WTC11 (cell line): ENCODE results near the gene UNC13D. TPM values are rescaled to one million over a fixed set of nuclear protein-coding genes. Genes with fewer than 3 reads are reported as not detected.

Experiments
- ATAC-seq: fragments of 200-7000 bp; cut with Tn5 transposase; 2 replicates; pipeline ENCODE4 v1.10.0; 2021; ENCODE audit warnings: mild to moderate bottlenecking, moderate library complexity
- CTCF ChIA-PET: fragments of 300-600 bp; sonication (Branson Sonifier 250); formaldehyde crosslinking; loops from one replicate; lab custom pipeline; 2021; ENCODE audit warnings: antibody characterized with exemption; lab: Charles Lee
- POLR2A ChIA-PET: fragments of 350-600 bp; sonication (Branson Sonifier 250); formaldehyde crosslinking; loops from one replicate; lab custom pipeline; 2021; ENCODE audit warnings: antibody characterized with exemption; lab: Charles Lee
- DNase-seq: peaks from one replicate; pipeline ENCODE4 v3.0.0; 2021; ENCODE audit warnings: low spot score
- H3K27ac Mint-ChIP-seq: 2 replicates; pipeline ENCODE4 v1.8.0; 2021; ENCODE audit warnings: mixed read lengths
- H3K27me3 Mint-ChIP-seq: 2 replicates; pipeline ENCODE4 v1.8.0; 2021; ENCODE audit warnings: low read depth, mild to moderate bottlenecking, moderate library complexity, mixed read lengths
- H3K36me3 Mint-ChIP-seq: 2 replicates; pipeline ENCODE4 v1.8.0; 2021; ENCODE audit warnings: mixed read lengths
- H3K4me1 Mint-ChIP-seq: 2 replicates; pipeline ENCODE4 v1.8.0; 2022; ENCODE audit warnings: mixed read lengths
- H3K4me3 Mint-ChIP-seq: 2 replicates; pipeline ENCODE4 v1.8.0; 2021; ENCODE audit warnings: mild to moderate bottlenecking, moderate library complexity, mixed read lengths
- H3K9me3 Mint-ChIP-seq: 2 replicates; pipeline ENCODE4 v1.8.0; 2021; ENCODE audit warnings: mixed read lengths
- CREB1 ChIP-seq: sonication (generic); formaldehyde crosslinking; IDR thresholded peaks from 2 replicates; pipeline ENCODE4 v1.8.0; 2023; ENCODE audit warnings: mild to moderate bottlenecking, missing genetic modification reagents
- ETV6 ChIP-seq: sonication (generic); formaldehyde crosslinking; IDR thresholded peaks from 2 replicates; pipeline ENCODE4 v1.8.1; 2022; ENCODE audit warnings: mild to moderate bottlenecking, missing genetic modification reagents
- FOXP1 ChIP-seq: sonication (generic); formaldehyde crosslinking; IDR thresholded peaks from 2 replicates; pipeline ENCODE4 v1.8.0; 2022; ENCODE audit warnings: missing genetic modification reagents, mild to moderate bottlenecking, moderate library complexity, borderline replicate concordance
- GABPB1 ChIP-seq: sonication (generic); formaldehyde crosslinking; IDR thresholded peaks from 2 replicates; pipeline ENCODE4 v1.8.1; 2023; ENCODE audit warnings: mild to moderate bottlenecking, missing genetic modification reagents
- IRF2 ChIP-seq: sonication (generic); formaldehyde crosslinking; IDR thresholded peaks from 2 replicates; pipeline ENCODE4 v1.8.0; 2022; ENCODE audit warnings: low read depth, missing genetic modification reagents, borderline replicate concordance
- NR1H2 ChIP-seq: sonication (generic); formaldehyde crosslinking; IDR thresholded peaks from 2 replicates; pipeline ENCODE4 v1.9.0; 2021; ENCODE audit warnings: mild to moderate bottlenecking, moderate library complexity, missing genetic modification reagents
- NR3C1 ChIP-seq: sonication (generic); formaldehyde crosslinking; conservative IDR thresholded peaks from 2 replicates; pipeline ENCODE4 v1.8.1; 2023; ENCODE audit warnings: low read depth, mild to moderate bottlenecking, missing genetic modification reagents
- PRRX2 ChIP-seq: fragments of 250-450 bp; sonication (Bioruptor Pico); IDR thresholded peaks from 2 replicates; pipeline ENCODE4 v1.8.0; 2021; ENCODE audit warnings: mild to moderate bottlenecking
- SP1 ChIP-seq: sonication (generic); formaldehyde crosslinking; conservative IDR thresholded peaks from 2 replicates; pipeline ENCODE4 v1.8.1; 2022; ENCODE audit warnings: missing genetic modification reagents
- TP53 ChIP-seq: sonication (generic); formaldehyde crosslinking; IDR thresholded peaks from 2 replicates; pipeline ENCODE4 v1.8.1; 2023; ENCODE audit warnings: mild to moderate bottlenecking, missing genetic modification reagents
- ZNF121 ChIP-seq: sonication (generic); formaldehyde crosslinking; IDR thresholded peaks from 2 replicates; pipeline ENCODE4 v1.8.0; 2023; ENCODE audit warnings: missing genetic modification reagents
- ZNF263 ChIP-seq: sonication (generic); formaldehyde crosslinking; IDR thresholded peaks from 2 replicates; pipeline ENCODE4 v1.8.1; 2022; ENCODE audit warnings: low read depth, mild to moderate bottlenecking, moderate library complexity, missing genetic modification reagents
- ZNF671 ChIP-seq: fragments of 250-450 bp; sonication (Bioruptor Pico); IDR thresholded peaks from 2 replicates; pipeline ENCODE4 v1.8.0; 2021; ENCODE audit warnings: mild to moderate bottlenecking
- total RNA-seq: library from RNA; stranded (reverse); gene quantifications from 3 replicates; pipeline ENCODE4 v1.2.3, GENCODE V29; 2021
- TF ChIP-seq, protein P1 (sequence below): sonication (generic); formaldehyde crosslinking; IDR thresholded peaks from 2 replicates; pipeline ENCODE4 v1.8.0; 2023; ENCODE audit warnings: mild to moderate bottlenecking, missing genetic modification reagents
- TF ChIP-seq, protein P2 (sequence below): sonication (generic); formaldehyde crosslinking; IDR thresholded peaks from 2 replicates; pipeline ENCODE4 v1.8.1; 2023; ENCODE audit warnings: mild to moderate bottlenecking, moderate library complexity, missing genetic modification reagents
- TF ChIP-seq, protein P3 (sequence below): fragments of 200-600 bp; IDR thresholded peaks from 2 replicates; pipeline ENCODE4 v1.8.0; 2022; ENCODE audit warnings: antibody characterized with exemption
- TF ChIP-seq, protein P4 (sequence below): fragments of 250-450 bp; sonication (Bioruptor Pico); IDR thresholded peaks from 2 replicates; pipeline ENCODE4 v1.8.0; 2021; ENCODE audit warnings: mild to moderate bottlenecking
- TF ChIP-seq, protein P5 (sequence below): fragments of 250-450 bp; sonication (Bioruptor Pico); IDR thresholded peaks from 2 replicates; pipeline ENCODE4 v1.9.0; 2021; ENCODE audit warnings: mild to moderate bottlenecking, borderline replicate concordance
- TF ChIP-seq, protein P6 (sequence below): sonication (generic); formaldehyde crosslinking; IDR thresholded peaks from 2 replicates; pipeline ENCODE4 v1.8.0; 2022; ENCODE audit warnings: mild to moderate bottlenecking, missing genetic modification reagents

Gene UNC13D
- total RNA-seq, 1 experiment from 2014 or later: 13.1 TPM

DNA sequence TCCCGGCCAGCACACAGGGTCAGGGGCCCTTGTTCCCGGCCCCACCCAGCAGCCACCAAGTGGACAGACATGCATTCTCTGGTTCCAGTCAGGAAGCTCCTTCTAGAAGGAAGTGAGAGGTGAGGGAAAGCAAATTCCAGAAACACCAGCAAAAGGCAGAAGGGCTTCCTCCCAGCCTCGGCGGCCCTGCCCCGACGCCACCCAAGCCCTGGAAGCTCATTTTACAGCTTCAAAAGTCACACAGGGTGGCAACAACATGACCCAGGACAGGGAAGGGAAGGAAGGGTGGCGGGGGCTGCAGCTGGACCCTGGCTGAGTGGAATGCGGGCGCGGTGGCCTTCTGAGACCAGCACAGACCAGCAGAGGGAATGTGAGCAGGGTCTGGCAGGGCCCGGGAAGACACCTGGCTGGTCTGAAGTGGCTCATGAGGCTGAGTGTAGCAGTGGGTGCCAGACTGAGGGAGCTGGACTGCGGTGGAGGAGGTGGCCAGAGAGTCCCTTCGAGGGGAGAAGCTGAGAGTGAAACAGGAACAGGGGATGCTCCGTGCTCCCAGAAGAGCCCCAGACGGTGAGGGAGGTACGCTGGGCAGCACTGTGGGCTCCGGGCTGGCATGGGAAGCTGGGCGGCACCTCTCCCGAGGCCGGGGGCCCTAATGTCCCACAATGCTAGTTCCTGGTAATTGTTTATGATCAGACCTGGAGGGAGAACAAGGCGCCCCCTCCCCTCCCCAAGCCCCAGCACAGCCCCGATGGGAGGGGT lies 1.9 kb upstream of the UNC13D start (continued):
- TF ChIP-seq, protein P1, sequence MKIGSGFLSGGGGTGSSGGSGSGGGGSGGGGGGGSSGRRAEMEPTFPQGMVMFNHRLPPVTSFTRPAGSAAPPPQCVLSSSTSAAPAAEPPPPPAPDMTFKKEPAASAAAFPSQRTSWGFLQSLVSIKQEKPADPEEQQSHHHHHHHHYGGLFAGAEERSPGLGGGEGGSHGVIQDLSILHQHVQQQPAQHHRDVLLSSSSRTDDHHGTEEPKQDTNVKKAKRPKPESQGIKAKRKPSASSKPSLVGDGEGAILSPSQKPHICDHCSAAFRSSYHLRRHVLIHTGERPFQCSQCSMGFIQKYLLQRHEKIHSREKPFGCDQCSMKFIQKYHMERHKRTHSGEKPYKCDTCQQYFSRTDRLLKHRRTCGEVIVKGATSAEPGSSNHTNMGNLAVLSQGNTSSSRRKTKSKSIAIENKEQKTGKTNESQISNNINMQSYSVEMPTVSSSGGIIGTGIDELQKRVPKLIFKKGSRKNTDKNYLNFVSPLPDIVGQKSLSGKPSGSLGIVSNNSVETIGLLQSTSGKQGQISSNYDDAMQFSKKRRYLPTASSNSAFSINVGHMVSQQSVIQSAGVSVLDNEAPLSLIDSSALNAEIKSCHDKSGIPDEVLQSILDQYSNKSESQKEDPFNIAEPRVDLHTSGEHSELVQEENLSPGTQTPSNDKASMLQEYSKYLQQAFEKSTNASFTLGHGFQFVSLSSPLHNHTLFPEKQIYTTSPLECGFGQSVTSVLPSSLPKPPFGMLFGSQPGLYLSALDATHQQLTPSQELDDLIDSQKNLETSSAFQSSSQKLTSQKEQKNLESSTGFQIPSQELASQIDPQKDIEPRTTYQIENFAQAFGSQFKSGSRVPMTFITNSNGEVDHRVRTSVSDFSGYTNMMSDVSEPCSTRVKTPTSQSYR (CRISPR knock-in tag): no peak
- TF ChIP-seq, protein P2, sequence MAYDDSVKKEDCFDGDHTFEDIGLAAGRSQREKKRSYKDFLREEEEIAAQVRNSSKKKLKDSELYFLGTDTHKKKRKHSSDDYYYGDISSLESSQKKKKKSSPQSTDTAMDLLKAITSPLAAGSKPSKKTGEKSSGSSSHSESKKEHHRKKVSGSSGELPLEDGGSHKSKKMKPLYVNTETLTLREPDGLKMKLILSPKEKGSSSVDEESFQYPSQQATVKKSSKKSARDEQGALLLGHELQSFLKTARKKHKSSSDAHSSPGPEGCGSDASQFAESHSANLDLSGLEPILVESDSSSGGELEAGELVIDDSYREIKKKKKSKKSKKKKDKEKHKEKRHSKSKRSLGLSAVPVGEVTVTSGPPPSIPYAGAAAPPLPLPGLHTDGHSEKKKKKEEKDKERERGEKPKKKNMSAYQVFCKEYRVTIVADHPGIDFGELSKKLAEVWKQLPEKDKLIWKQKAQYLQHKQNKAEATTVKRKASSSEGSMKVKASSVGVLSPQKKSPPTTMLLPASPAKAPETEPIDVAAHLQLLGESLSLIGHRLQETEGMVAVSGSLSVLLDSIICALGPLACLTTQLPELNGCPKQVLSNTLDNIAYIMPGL (CRISPR knock-in tag): no peak
- TF ChIP-seq ZNF121 (CRISPR knock-in tag): no peak

DNA sequence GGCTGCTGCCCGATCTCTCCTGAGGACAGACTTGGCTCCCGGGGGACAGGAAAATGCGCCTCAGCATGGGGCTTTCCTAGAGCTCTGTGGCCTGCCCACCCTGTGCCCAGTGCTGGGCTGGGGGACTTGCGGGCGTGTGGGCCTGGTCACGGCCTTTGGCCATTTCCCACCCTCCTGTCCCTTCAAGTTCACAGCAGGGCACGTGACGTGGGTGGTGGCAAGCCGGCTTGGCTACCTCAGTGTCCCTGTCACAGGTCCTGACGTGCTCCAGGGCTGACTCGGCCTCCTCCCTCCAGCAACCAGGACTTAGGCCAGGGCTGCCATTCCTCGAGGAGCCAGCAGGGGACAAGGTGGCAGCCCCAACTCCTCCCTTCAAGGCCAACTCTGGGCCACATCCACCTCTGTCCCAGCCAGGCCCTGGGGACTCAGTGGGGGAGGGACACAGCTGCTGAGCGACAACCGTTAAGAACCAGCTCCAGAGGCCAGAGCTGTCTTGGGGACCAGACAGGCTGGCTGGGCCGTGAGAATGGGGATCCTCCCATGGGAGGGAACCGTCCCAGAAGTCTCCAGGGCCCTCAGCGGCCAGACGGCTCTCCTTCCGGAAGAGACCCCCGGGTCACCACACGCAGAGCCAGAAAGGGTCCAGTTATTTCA lies 981 bp upstream of the UNC13D start:
- Mint-ChIP-seq H3K9me3 (no peaks in the 10 kb centered on the region), H3K36me3 (peaks cover 27% of the 10 kb centered on the region), H3K27me3 (no peaks in the 10 kb centered on the region), H3K4me3 (no peak overlapping the region), H3K27ac (peak overlapping the region; percentile 90), H3K4me1 (peaks cover 21% of the 10 kb centered on the region)
- CTCF ChIA-PET: interaction anchor here (0.6 to 8.8 kb wide), 24 partner anchors 10 to 434 kb away, joined by 3 to 180 read pairs (median 6); partner anchors contain the start of genes ACOX1, GALK1, SMIM5 and TEN1
- peak; percentile 88 for DNase-seq
- POLR2A ChIA-PET: interaction anchor here (0.6 to 2.7 kb wide), 3 partner anchors 10 to 19 kb away, joined by 3 to 12 read pairs (median 4); partner anchors contain the start of gene WBP2
- ATAC-seq: peak; percentile 90
- TF ChIP-seq ZNF263 (CRISPR knock-in tag) (peak; percentile 97), SP1 (0 out of 2 replicates have a peak, but pooled peaks have one; percentile 31), FOXP1 (CRISPR knock-in tag) (peak; percentile 21; the same call in 1 of the 2 replicates), CREB1 (no peak), GABPB1 (peak; percentile 57; the same call in 1 of the 2 replicates), PRRX2 (CRISPR knock-in tag) (peak; percentile 77; the same call in 1 of the 2 replicates), TP53 (CRISPR knock-in tag) (no peak), NR1H2 (no peak), IRF2 (CRISPR knock-in tag) (no peak), ZNF671 (CRISPR knock-in tag) (no peak), ETV6 (0 out of 2 replicates have a peak, but pooled peaks have one; percentile 2), NR3C1 (CRISPR knock-in tag) (no peak)
- TF ChIP-seq, protein P3, sequence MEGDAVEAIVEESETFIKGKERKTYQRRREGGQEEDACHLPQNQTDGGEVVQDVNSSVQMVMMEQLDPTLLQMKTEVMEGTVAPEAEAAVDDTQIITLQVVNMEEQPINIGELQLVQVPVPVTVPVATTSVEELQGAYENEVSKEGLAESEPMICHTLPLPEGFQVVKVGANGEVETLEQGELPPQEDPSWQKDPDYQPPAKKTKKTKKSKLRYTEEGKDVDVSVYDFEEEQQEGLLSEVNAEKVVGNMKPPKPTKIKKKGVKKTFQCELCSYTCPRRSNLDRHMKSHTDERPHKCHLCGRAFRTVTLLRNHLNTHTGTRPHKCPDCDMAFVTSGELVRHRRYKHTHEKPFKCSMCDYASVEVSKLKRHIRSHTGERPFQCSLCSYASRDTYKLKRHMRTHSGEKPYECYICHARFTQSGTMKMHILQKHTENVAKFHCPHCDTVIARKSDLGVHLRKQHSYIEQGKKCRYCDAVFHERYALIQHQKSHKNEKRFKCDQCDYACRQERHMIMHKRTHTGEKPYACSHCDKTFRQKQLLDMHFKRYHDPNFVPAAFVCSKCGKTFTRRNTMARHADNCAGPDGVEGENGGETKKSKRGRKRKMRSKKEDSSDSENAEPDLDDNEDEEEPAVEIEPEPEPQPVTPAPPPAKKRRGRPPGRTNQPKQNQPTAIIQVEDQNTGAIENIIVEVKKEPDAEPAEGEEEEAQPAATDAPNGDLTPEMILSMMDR: peak; percentile 82
- TF ChIP-seq, protein P4, sequence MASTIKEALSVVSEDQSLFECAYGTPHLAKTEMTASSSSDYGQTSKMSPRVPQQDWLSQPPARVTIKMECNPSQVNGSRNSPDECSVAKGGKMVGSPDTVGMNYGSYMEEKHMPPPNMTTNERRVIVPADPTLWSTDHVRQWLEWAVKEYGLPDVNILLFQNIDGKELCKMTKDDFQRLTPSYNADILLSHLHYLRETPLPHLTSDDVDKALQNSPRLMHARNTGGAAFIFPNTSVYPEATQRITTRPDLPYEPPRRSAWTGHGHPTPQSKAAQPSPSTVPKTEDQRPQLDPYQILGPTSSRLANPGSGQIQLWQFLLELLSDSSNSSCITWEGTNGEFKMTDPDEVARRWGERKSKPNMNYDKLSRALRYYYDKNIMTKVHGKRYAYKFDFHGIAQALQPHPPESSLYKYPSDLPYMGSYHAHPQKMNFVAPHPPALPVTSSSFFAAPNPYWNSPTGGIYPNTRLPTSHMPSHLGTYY (CRISPR knock-in tag): peak; percentile 17; the same call in 1 of the 2 replicates
- TF ChIP-seq, protein P5, sequence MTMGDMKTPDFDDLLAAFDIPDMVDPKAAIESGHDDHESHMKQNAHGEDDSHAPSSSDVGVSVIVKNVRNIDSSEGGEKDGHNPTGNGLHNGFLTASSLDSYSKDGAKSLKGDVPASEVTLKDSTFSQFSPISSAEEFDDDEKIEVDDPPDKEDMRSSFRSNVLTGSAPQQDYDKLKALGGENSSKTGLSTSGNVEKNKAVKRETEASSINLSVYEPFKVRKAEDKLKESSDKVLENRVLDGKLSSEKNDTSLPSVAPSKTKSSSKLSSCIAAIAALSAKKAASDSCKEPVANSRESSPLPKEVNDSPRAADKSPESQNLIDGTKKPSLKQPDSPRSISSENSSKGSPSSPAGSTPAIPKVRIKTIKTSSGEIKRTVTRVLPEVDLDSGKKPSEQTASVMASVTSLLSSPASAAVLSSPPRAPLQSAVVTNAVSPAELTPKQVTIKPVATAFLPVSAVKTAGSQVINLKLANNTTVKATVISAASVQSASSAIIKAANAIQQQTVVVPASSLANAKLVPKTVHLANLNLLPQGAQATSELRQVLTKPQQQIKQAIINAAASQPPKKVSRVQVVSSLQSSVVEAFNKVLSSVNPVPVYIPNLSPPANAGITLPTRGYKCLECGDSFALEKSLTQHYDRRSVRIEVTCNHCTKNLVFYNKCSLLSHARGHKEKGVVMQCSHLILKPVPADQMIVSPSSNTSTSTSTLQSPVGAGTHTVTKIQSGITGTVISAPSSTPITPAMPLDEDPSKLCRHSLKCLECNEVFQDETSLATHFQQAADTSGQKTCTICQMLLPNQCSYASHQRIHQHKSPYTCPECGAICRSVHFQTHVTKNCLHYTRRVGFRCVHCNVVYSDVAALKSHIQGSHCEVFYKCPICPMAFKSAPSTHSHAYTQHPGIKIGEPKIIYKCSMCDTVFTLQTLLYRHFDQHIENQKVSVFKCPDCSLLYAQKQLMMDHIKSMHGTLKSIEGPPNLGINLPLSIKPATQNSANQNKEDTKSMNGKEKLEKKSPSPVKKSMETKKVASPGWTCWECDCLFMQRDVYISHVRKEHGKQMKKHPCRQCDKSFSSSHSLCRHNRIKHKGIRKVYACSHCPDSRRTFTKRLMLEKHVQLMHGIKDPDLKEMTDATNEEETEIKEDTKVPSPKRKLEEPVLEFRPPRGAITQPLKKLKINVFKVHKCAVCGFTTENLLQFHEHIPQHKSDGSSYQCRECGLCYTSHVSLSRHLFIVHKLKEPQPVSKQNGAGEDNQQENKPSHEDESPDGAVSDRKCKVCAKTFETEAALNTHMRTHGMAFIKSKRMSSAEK (CRISPR knock-in tag): no peak
- TF ChIP-seq, protein P6, sequence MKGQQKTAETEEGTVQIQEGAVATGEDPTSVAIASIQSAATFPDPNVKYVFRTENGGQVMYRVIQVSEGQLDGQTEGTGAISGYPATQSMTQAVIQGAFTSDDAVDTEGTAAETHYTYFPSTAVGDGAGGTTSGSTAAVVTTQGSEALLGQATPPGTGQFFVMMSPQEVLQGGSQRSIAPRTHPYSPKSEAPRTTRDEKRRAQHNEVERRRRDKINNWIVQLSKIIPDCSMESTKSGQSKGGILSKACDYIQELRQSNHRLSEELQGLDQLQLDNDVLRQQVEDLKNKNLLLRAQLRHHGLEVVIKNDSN (CRISPR knock-in tag): peak; percentile 62
- TF ChIP-seq, protein P2 (CRISPR knock-in tag): 0 out of 2 replicates have a peak, but pooled peaks have one; percentile 33
